Sigmoid colon (tissue), 3 donors: ENCODE data around the gene ARNT2.

Source experiments
- CTCF ChIP-seq, 4 experiments: fragments of 450-650 bp in 3 of 4; fragments of 200-600 bp in 1 of 4; IDR thresholded peaks; one replicate each; pipeline ENCODE4 v1.5.1; 2016 to 2019; ENCODE audit warnings: antibody characterized with exemption in 4 of 4, mild to moderate bottlenecking in 3 of 4, moderate library complexity in 2 of 4
- POLR2A ChIP-seq, 2 donors: fragments of 450-650 bp; IDR thresholded peaks; one replicate each; pipeline ENCODE4 v1.6.1; 2016; ENCODE audit warnings: antibody characterized with exemption in 2 of 2, mild to moderate bottlenecking in 2 of 2, moderate library complexity in 2 of 2

- no peak for TF ChIP-seq CTCF (IDR thresholded peaks at IDR 0.05)
- TF ChIP-seq POLR2A (IDR thresholded peaks at IDR 0.05): no peak
These were observed 87.1 kb downstream of the ARNT2 start for GRCh38 chr15:80491163-80491847.
